ENCODE measurements around the gene NOD1. TPM values are rescaled to one million over a fixed set of nuclear protein-coding genes. Genes with fewer than 3 reads are reported as not detected.

The NOD1 gene
- total and polyA plus RNA-seq, 2 of the 13 experiments (the other 11 are each of a cell fraction or from before 2014, with no cell fraction given), result 1.7 to 2.9 TPM

- peak; percentile 63 for TF ChIP-seq ZNF574 (CRISPR knock-in tag; IDR thresholded peaks at IDR 0.05)
- TF ChIP-seq RELA (CRISPR knock-in tag; IDR thresholded peaks at IDR 0.05), result no peak
- no peak for TF ChIP-seq ZNF552 (CRISPR knock-in tag; IDR thresholded peaks at IDR 0.05; ENCODE audit: borderline replicate concordance)
- peak; percentile 66; the same call in 1 of the 2 replicates for TF ChIP-seq ZHX1 (CRISPR knock-in tag; IDR thresholded peaks at IDR 0.05; ENCODE audit: low read depth)
- 0 out of 2 replicates have a peak, but pooled peaks have one; percentile 27 for TF ChIP-seq MEIS2 (CRISPR knock-in tag; IDR thresholded peaks at IDR 0.05)
- no peak for TF ChIP-seq ZNF674 (CRISPR knock-in tag; IDR thresholded peaks at IDR 0.05; ENCODE audit: low read depth)
- TF ChIP-seq GPN1 (CRISPR knock-in tag; IDR thresholded peaks at IDR 0.05; ENCODE audit: borderline replicate concordance), result no peak
- no peak for TF ChIP-seq NFKBIZ (CRISPR knock-in tag; IDR thresholded peaks at IDR 0.05)
- TF ChIP-seq ZNF317 (CRISPR knock-in tag; IDR thresholded peaks at IDR 0.05), result no peak
- no peak for TF ChIP-seq ZNF567 (CRISPR knock-in tag; IDR thresholded peaks at IDR 0.05; ENCODE audit: borderline replicate concordance)
- peak; percentile 61 for TF ChIP-seq TAF1 (CRISPR knock-in tag; IDR thresholded peaks at IDR 0.05)
- peak; percentile 81; the same call in 1 of the 2 replicates for TF ChIP-seq ZNF598 (CRISPR knock-in tag; IDR thresholded peaks at IDR 0.05; ENCODE audit: borderline replicate concordance)
- TF ChIP-seq FOXO1 (CRISPR knock-in tag; IDR thresholded peaks at IDR 0.05), result no peak
- TF ChIP-seq ZNF761 (CRISPR knock-in tag; conservative IDR thresholded peaks at IDR 0.05), result 0 out of 2 replicates have a peak, but pooled peaks have one; percentile 51
- no peak; the same call in 1 of the 2 replicates for TF ChIP-seq AHR (CRISPR knock-in tag; IDR thresholded peaks at IDR 0.05)
- TF ChIP-seq ARHGAP35 (CRISPR knock-in tag; IDR thresholded peaks at IDR 0.05; ENCODE audit: borderline replicate concordance), result no peak
- TF ChIP-seq ZIK1 (CRISPR knock-in tag; IDR thresholded peaks at IDR 0.05; ENCODE audit: borderline replicate concordance, low read depth), result no peak
- no peak for TF ChIP-seq CHD4 (IDR thresholded peaks at IDR 0.05; ENCODE audit: borderline replicate concordance, low read length)
- no peak for TF ChIP-seq GATA4 (IDR thresholded peaks at IDR 0.05; ENCODE audit: borderline replicate concordance, low read depth)
- TF ChIP-seq ZBTB26 (CRISPR knock-in tag; IDR thresholded peaks at IDR 0.05; ENCODE audit: borderline replicate concordance), result no peak
- TF ChIP-seq KDM3A (CRISPR knock-in tag; IDR thresholded peaks at IDR 0.05; ENCODE audit: low read depth), result 0 out of 2 replicates have a peak, but pooled peaks have one; percentile 55
- TF ChIP-seq NFKB2 (CRISPR knock-in tag; IDR thresholded peaks at IDR 0.05; ENCODE audit: borderline replicate concordance), result peak; percentile 44; the same call in 1 of the 2 replicates
- peak; percentile 93 for TF ChIP-seq ZSCAN31 (CRISPR knock-in tag; IDR thresholded peaks at IDR 0.05; ENCODE audit: low read depth)
Observed at GRCh38 chr7:30478349-30479201, at the start of gene NOD1 (continued).

All from HepG2 (cell line).